ENCODE data around the gene P2RY6.

Gene P2RY6

GRCh38 chr11:73320763-73321603 lies 48.8 kb downstream of the P2RY6 start:
- peak; percentile 28 to 55 for DNase-seq

- DNase-seq: no peak
These were observed 49.7 kb downstream of the P2RY6 start for GRCh38 chr11:73321604-73322381.

GRCh38 chr11:73322382-73323306 lies 50.5 kb downstream of the P2RY6 start:
- no peak for DNase-seq

- no peak for DNase-seq
These were observed 51.3 kb downstream of the P2RY6 start for GRCh38 chr11:73323464-73323863.

GRCh38 chr11:73324116-73324515 lies 52.0 kb downstream of the P2RY6 start:
- no peak for DNase-seq

- DNase-seq: no peak
These were observed 52.5 kb downstream of the P2RY6 start for GRCh38 chr11:73324665-73325035.

GRCh38 chr11:73325036-73325981 lies 53.2 kb downstream of the P2RY6 start:
- no peak for DNase-seq

- DNase-seq: no peak
These were observed 55.0 kb downstream of the P2RY6 start for GRCh38 chr11:73326929-73327811.

- no peak for DNase-seq
These were observed 55.8 kb downstream of the P2RY6 start for GRCh38 chr11:73327812-73328364.

- peak; percentile 21 to 24 for DNase-seq
These were observed 58.5 kb downstream of the P2RY6 start for GRCh38 chr11:73330569-73331093.

- no peak for DNase-seq
These were observed 59.2 kb downstream of the P2RY6 start for GRCh38 chr11:73331138-73331916.

- DNase-seq: no peak
These were observed 61.0 kb downstream of the P2RY6 start for GRCh38 chr11:73333173-73333572.

- no peak for DNase-seq
These were observed 61.7 kb downstream of the P2RY6 start for GRCh38 chr11:73333640-73334383.

- DNase-seq: peak; percentile 21 to 49
These were observed 62.5 kb downstream of the P2RY6 start for GRCh38 chr11:73334384-73335203.

- DNase-seq: peak; percentile 55 to 98
These were observed 63.2 kb downstream of the P2RY6 start for GRCh38 chr11:73335204-73335923.

- no peak for DNase-seq
These were observed 65.7 kb downstream of the P2RY6 start for GRCh38 chr11:73337846-73338245.

GRCh38 chr11:73338279-73338678 lies 66.1 kb downstream of the P2RY6 start:
- no peak for DNase-seq

Data from inflammatory macrophage treated with lipopolysaccharide for 1 hour (primary cell).